T-helper 2 cell (primary cell): ENCODE data around the gene HAUS8.
"Not testable (repeated sequence)": the region's sequence is repeated elsewhere in the genome, so short reads cannot be mapped to it uniquely, and the experiment has no call there.

Source experiments
- DNase-seq, 5 experiments: peaks; one replicate each; pipeline versions ENCODE4 v3.0.0 to v3.0.0-alpha.2; 2012 to 2022

Gene HAUS8

GRCh38 chr19:17101686-17102628 is 26.7 kb upstream of the HAUS8 start:
- no peak for DNase-seq

- DNase-seq, result no peak
These were observed 23.1 kb upstream of the HAUS8 start for GRCh38 chr19:17098326-17098725.

DNA sequence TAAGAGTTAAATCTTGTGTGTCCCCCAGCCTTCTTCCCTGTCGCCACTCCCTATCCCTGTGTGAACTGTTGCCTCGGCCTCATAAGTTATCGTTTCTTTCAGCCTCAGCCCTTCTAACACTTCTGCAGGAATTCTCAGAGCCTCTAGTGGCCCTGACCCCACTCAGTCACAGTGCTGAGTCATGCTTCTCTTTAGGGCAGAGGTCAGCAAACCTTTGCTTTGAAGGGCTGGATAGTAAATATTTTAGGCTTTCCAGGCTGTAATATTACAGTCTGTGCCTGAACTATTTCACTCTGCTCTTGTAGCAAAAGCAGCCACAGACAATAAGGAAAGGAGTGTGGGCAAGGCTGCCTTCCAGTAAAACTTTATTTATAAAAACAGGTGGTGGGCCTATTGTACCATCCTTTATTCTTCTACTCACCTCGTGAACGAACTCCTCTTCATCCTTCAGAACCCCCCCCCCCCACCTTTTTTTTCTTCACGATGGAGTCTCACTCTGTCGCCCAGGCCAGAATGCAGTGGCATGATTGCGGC is 22.4 kb upstream of the HAUS8 start:
- DNase-seq, result no peak

DNA sequence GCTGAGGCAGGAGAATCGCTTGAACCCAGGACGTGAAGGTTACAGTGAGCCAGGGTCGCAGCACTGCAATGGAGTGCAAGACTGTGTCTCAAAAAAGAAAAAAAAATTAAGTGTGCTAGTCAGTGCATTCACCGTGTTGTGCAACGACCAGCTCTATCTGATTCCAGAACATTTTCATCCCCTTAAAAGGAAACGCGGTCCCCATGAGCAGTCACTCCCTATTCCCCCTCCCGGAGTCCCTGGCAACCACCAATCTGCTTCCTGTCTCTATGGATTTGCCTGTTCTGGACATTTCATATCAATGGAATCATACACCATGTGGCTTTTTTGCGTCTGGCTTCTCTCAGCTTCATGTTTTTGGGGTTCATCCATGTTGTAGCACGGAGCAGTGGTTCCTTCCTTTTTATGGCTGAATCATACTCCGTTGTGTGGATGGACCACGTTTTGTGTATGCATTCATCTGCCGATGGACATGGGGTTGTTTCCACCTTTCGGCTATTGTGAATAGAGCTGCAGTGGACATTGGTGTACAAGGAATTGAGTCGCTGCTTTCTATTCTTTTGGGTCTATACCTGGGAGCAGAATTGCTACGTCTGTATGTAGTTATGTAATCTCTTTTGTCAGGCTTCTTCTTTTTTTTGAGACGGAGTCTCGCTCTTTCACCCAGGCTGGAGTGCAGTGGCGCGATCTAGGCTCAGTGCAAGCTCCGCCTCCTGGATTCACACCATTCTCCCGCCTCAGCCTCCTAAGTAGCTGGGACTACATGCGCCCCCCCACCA is 20.1 kb upstream of the HAUS8 start:
- DNase-seq, result no peak

DNA sequence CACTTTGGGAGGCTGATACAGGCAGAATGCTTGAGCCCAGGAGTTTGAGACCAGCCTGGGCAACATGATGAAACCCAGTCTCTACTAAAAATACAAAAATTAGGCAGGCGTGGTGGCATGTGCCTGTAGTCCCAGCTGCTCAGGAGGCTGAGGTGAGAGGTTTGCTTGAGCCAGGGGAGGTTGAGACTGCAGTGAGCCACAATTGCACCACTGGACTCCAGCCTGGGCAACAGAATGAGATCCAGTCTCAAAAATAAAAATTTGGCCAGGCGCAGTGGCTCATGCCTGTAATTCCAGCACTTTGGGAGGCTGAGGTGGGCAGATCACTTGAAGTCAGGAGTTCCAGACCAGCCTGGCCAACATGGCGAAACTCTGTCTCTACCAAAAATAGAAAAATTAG is 19.4 kb upstream of the HAUS8 start:
- DNase-seq, result not testable (repeated sequence)

DNA sequence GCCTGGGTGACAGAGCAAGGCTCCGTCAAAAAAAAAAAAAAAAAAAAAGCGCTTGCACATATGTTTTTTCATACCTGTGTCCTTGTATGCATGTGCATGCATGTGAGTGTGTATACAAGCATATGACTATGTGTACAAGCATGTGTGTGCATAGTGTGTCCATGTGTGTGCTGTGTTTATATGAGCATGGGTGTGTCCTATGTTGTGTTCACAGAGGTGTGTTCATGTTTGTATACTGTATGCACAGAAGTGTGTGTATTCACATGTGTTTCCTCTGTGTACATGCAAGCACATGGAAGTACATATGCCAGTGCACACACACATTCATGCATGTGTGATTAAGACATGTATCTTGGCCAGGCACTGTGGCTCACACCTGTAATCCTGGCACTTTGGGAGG is 17.4 kb upstream of the HAUS8 start:
- no peak for DNase-seq

DNA sequence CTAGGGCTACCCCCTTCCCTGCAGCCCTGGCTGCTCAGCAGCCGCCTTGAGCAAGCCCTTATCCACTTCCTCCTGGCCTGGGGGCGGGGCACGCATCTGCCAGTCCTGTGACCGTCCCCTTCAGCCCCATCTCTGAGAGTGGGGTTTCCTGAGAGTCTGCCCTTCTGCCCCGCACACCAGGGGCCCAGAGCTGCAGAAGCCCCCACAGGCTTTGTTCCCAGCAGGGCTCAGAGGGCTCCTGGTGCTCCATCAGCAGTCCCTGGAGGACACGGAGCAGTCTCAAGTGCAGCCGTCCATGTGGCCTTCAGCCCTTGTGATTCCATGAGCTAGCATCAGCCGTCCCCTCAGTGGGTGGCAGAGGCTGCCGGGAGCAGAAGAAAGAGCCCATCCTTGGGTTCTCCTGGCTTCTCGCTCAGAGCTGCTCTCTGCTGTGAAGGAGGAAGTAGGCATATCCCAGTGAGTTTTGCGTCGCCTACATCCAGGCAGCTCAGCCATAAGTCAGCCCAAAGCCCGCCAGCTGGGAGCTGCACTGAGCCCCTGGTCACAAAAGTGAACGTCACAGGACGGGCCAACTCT is 16.6 kb upstream of the HAUS8 start:
- DNase-seq, result no peak

- peak in 1 of 5 experiments; percentile 27 for DNase-seq
These were observed 15.3 kb upstream of the HAUS8 start for GRCh38 chr19:17090583-17090982.

DNA sequence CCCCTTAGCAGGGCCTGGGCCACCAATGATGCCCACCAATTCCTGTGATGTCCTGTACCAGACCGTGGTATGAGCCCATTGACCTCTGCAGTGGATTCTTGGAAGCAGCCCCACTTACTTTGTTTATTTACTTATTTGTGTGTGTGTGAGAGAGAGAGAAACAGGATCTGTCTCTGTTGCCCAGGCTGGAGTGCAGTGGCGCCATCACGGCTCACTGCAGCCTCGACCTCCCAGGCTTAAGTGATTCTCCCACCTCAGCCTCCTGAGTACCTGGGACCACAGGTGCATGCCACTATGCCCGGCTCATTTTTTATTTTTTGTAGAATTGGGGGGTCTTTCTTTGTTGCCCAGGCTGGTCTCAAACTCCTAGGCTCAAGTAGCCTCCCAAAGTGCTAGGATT is 13.3 kb upstream of the HAUS8 start:
- no peak for DNase-seq

GRCh38 chr19:17086834-17087233 is 11.6 kb upstream of the HAUS8 start:
- DNase-seq, result no peak

DNA sequence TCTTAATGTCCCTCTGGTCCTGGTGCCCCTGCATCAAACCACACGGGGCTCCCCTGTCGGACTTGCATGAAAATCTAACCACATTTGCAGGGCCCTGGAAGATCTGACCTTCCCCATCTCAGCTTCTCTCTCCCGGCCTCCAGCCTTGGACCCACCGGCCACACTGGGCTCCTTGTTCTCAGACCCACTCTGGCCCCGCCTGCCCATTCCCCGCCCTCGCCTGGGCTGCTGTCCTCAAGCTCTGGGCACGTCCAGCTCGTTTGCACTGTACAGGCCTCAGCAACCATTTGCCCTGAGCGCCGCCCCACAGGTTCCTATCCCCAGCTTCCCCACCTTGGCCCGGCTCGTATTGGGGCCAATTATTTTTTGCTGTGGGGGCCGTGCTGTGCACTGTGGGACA is 10.9 kb upstream of the HAUS8 start:
- DNase-seq, result no peak

DNA sequence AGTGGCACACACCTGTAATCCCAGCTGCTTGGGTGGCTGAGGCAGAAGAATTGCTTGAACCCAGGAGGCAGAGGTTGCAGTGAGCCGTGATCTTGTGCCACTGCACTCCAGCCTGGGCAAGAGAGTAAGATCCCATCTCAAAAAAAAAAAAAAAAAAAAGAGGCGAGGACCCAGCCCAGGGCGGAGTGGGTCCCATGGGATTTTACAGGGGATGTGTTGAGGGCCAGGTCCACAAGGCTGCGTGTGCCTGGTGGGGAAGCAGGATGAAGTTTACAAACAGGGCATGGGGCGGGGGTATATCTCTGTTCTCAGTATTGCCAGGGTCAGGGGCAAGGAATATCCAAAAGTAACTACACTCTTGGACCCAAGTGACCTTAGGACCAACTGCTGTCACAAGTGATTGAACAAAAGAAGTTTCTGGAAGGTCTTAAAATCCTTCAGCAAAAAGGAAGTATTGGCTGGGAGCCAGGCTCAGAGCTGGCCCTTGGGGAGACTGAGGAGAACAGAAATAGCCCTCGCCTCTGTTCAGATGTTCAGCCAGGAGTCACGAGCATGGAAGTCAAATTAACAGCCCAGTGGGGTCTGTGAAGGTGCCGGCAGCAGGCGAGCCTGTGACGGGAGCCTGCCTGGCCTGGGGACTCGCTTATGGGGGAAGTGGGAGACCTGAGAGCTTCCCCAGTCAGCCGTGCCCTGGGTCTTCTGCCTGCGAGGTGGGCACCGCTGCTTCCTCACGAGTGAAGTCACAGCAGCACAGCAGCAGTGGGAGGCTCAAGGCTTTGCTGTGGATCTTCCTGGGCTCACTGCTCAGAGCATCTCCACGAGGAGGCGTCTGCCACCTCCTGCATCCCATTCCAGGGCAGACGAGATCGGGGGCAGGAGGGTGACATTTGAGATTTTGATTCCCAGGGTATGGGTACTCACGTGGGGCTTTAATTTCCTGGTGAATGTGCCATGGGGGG is 6.7 kb upstream of the HAUS8 start:
- no peak for DNase-seq

GRCh38 chr19:17080440-17080801 is 5.2 kb upstream of the HAUS8 start:
- DNase-seq, result no peak

- DNase-seq, result peak; percentile 23 to 92 (median 50)
These were observed 4.6 kb upstream of the HAUS8 start for GRCh38 chr19:17079710-17080439.

GRCh38 chr19:17078920-17079709 is 3.9 kb upstream of the HAUS8 start:
- no peak for DNase-seq

- DNase-seq, result no peak
These were observed 3.0 kb upstream of the HAUS8 start for GRCh38 chr19:17078036-17078919.

GRCh38 chr19:17077447-17078028 is 2.3 kb upstream of the HAUS8 start:
- no peak for DNase-seq

DNA sequence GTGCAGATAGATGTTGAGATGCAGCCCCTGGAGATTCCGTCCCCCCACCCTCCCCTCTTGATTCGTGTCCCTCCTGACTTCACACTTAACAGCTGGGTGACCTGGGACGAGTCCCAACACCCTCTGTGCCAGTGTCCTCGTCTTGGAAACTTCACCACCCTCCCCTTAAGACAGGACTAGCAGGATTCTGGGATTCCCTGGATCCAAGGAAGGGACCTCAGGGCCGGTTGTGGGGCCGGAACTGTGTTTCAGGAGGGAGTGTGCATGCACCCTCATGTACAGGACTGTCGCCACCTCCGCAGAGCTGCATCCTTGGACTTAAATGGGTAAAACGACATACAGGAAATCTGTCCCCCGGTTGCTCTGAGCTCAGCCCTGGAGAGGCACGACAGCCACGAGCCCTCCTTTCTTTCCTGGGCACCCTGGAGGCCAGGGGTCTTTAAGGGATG is 1.3 kb upstream of the HAUS8 start:
- DNase-seq, result peak in 1 of 5 experiments; percentile 54
